ENCODE results near the gene C1QTNF1.
A peak's percentile ranks its signal among the peaks of the same experiment; 100 is the strongest.

Gene C1QTNF1

DNA sequence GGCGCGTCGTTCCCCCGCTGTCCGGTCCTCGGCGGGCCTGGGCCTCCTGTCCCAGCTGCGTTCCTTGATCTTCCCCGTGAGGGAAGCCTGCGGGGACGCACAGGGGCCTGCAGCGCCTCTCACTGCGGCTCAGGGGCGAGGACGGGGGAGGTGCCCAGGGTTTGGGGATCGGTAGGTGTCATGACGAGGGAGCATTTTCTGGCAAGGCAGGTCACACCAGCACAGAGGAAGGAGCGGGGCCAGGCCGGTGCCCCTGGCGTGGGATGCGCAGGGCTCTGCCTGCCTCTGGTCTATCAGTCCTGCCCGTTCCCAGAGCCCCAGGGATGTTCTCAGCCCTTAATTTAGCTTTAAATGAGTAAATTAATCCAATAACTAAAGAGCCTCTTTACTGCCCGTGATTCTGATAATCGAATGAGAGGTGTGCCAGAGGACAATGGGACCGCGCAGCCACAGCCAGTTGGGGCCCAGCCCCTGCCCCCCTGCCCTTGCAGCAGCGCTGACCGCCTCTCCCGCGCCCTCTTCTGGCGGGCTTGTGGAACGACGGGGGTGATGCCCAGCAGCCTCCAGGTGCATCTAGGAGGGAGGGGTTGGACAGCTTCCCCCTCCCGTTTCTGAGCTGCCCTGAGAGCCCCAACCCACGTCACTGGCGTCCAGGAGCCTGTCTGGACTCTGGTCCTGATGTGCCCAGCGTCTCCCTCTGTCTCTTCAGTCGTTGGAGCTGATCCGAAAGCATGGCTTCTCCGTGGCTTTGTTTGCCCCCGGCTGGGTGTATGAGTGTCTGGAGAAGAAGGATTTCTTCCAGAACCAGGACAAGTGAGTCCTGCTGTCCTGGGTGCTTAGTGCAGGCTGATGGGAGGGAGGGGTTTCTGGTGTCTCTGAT, 58.6 kb downstream of the C1QTNF1 start:
- peak; percentile 21 to 45 for DNase-seq

DNA sequence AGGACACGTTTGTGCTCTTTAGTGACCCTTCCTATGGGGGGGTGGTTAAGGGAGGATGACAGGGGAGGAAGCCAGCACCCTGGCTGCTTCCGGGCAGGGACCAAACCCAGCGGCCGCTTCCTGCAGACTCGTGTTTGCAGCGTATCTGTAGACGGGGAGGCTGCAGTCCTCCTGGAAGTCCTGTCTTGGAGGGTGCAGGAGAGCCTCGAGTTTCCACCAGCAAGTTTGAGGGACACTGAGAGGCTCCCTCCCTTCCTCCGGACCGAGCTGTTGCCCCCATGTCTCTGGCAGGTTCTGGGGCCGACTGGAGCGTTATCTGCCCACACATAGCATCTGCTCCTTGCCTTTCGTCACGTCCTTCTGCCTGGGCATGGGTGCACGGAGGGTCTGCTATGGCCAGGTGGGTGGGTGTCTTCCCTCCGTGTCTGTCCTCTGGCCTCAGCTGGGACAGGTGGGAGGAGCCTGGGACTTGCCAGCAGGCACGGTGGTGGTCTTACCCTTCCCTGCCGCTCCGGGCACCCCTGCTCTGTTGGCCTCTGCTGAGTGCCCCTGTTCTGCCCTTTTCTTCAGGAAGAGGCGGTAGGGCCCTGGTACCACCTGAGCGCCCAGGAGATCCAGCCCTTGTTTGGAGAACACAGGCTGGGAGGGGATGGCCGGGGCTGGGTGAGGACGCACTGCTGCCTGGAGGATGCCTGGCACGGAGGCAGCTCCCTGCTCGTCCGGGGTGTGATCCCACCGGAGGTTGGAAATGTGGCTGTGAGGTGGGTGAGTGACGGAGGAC, 59.4 kb downstream of the C1QTNF1 start:
- no peak for DNase-seq

DNA sequence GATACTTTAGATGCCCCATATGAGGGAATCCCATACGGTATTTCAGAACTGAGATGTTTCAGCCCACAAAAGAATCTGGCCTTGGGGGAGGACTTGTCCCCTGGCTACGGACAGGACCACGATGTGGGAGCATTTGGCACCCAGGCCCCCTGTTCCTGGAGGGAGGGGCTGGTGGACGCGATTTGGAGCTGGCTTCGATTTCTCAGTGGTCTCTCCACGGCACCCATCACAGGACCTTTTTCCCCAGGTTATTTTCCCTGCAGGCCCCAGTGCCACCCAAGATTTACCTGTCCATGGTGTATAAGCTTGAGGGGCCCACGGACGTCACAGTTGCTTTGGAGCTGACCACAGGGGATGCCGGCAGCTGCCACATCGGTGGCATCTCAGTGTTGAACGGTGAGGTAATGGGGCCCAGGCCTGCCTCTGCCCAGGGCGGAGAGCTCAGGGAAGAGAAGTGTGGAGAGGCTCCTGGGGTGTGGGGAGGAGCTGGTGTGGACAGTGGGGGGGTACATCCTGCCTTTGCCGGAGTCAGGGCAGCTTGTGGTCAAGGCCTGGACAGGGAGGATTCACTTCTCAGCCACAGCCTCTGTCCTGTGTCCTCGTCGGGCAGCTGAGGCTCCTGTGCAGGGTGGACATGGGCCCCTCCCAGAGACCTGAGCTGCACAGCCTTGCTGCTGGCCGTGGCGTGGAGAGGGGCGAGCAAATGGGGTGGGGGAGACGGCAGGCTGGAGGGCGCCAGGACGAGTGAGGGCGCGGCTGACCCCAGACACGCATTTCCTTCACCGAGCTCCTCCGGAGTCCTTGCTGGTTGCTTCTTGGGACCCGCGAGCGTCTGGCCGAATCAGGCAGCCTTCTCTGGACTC, 60.6 kb downstream of the C1QTNF1 start:
- no peak for DNase-seq

DNA sequence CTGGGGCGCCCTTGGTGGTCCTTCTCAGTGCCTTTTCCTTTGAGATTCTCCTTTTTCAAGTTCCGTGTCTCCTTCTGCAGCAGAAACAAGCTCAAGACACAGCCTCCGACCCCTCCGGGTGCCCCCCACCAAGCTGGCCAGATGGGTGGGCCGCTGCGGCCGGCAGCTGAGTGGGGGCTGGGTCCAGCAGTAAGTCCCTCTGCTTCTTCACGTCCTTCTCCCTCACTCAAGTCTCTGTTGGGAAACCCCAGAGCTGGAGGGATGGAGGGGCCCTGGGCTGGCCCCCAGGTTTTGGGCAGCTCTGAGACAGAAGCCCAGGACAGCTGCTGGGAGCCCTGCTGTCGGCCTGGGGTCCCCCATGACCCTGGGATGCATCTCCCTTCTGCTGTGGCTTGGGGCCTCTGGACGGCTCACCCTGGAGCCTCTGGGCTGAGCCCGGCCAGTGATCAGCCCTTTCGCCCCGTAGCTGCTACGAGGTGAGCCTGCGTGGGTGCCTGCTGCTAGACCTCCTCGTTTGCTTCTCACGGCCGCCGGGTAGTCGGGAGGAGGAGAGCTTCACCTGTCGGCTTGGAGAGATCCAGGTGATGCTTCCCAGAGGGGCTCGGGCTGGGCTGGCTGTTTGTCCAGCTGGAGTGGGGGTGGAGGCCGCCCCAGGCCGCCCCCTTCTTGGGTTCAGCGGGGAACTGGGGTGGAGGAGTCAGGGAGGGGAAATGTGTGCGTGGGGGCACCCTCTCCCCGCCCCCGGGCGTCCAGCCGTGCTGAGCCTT, 61.4 kb downstream of the C1QTNF1 start:
- DNase-seq, result no peak

DNA sequence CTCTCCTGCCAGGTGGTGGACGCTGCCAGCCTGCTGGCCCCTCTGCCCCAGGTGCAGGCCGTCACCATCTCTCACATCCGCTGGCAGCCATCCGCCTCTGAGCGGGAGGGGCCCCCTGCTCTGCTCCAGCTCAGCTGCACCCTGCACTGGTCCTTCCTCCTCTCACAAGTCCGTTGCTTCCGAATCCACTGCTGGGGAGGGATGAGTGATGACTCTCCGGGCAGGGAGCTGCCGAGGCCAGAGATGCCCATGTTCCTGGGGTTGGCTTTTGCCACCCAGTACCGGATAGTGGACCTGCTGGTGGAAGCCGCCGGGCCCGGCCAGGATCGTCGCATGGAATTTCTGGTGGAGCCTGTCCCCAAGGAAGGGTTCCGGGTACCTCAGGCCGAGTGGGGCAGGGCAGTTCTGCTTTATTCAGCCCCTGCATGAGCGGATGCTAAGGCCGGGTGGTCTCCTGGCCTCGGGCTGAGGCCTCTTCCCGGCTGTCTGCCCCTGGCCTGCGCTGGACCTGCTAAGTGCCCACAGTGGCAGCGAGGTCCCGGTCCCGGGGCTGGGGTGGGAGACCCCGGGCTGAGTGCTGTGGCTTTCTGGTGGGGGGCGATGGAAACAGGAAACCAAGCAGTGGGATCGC, 62.1 kb downstream of the C1QTNF1 start:
- DNase-seq, result no peak

DNA sequence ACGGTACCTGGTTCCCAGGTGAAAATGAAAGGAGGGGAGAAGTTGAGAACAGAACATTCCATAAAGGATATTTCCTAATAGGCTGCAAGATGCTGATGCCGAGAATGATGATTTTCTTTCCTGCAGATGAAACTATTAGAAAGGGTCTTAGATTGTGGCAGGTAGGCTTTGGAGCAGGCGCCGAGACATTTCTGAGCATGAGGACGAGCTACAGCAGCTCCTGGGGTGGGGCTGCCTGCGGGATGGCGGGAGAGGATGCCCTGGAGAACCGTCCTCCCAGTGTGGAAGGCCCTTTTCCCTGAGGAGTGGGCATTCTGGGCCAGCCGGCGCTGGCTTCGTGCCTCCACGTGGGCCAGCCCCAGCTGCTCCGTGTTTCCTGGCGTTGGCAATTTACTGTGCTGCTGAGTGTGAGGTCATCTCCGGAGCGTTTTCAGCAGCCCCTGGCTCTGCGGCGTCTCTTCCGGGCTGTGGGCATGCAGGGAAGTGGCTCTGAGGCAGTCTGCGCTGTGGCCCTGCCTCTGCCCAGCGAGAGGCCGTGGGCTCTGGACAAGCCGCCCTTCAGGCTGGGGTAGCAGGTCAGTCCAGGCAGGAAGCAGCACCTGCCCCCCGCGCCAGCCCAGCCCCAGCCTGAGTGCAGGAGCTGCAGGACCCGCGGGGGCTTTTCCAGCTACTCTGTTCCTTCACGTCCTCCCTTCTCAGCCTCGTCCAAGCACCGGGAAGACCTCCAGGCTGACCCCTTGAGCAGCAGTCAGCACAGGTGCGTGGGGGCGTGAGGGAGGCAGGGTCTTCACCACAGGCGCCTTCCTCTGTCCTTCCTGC, 62.8 kb downstream of the C1QTNF1 start:
- no peak for DNase-seq

DNA sequence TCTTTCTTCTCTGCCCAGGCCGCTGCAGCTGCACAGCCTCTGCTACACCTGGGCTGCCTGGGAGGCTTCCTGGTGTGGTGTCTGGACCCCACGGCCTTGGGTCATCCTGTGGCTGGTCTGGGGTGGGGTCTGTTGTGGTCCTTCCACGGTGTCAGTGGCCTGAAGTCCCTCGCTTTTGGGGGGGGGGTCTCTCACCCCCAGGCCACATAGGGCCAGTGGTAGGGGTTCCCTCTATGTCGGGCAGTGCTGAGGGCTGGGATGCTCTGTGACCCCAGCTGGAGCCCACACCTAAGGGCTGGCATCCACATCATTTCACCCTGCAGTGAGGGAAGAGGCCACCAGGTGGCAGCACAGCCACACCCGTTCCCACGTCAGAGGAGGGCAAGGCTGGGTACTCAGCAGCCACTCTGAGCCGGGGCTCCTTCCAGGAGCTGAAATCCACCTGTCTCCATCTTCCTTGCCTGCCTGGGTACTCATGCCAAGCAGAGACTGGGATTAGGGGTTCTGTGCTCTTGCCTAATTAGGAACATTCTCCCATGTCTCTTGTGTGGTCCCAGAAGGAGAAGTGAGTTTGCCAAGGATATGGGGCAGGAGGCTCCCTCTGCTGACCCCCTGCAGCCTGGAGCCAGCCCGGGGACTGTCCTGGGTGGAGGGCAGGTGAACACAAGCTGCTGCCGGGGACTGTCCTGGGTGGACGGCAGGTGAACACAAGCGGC, 63.6 kb downstream of the C1QTNF1 start:
- DNase-seq, result peak; percentile 63 to 75

DNA sequence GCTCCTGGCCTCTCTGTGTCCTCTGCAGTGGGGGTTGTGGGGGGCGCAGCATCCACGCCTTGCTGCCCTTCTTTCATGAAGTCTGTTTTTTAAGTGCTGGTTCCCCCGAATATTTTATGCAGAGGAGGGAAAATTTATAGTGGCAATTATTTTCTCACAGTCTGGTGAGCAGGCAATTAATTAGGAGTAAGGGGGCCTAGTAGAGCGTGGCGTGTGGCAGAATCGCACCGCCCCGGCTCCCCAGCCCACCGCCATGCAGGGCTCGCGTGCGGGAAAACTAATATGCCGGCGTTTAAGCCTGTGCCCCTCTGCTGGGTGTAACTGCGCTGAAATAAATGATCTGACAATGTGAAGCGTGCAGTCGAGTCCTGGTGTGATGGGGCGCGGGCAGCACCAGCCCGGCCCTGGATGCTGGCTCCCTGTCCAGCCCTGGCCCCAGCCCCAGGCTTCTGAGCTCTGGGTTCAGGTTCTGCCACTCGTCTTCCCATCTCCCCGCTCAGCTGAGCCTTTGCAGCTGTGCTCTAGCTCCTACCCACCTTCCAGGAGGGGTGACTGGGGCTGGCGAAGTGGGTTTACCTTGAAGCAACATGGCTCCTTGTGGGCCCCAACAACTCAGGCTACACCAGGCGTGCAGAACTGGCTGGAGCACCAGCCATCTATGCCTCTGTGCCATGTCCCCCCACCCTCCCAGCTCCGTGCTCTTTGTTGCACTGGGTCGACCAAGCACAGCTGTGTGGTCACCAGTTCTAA, 64.5 kb downstream of the C1QTNF1 start:
- no peak for DNase-seq

DNA sequence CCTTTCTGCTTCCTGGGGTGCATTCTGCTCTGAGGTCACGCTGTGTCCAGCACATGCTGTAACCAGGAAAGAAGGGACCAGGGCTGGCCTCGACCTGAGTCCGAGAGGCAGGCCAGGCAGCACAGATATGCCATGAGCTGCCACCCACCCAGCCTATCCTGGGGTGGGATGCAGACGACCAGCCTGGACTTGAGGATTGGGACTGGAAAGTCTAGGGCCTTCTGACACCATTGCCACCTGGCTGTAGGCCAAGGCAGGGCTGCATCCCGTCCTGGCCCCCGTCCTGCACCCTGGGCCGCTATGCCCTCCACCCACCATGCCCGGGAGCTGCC, 65.0 kb downstream of the C1QTNF1 start:
- no peak for DNase-seq

DNA sequence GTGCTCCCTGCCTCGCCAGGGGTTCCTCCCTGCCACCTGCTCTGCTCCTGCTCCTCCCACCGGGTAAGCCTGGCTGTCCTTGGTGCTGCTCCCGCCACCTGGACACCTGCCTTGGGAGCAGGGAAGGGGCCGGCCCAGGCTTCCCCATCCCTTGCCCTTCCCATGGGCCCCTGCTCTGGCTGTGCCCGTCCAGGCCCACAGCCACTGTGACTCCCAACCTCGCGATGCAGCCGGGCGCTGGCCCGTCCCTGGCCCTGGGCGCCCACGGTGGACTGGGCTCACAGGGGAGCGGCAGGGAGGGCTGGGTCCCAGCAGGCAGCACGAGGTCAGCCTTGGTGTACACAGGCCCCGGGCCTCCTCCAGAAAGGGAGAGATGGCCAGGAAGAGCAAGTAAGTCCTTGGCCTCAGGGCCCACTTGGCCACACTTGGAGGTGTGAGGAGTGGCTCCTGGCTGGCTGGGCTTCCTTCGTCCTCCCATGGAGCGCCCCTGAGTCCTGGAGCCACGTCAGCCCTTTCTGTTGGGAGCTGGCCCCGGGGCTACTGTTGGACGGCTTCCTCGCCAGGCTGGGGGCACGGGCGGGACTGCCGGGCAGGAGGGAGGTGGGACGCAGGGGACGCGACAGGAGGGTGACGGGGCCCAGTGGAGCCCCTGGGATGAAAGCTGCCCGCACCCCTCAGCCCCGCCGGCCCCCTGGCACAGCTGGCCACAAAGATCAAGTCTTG, 65.9 kb downstream of the C1QTNF1 start:
- DNase-seq, result no peak

DNA sequence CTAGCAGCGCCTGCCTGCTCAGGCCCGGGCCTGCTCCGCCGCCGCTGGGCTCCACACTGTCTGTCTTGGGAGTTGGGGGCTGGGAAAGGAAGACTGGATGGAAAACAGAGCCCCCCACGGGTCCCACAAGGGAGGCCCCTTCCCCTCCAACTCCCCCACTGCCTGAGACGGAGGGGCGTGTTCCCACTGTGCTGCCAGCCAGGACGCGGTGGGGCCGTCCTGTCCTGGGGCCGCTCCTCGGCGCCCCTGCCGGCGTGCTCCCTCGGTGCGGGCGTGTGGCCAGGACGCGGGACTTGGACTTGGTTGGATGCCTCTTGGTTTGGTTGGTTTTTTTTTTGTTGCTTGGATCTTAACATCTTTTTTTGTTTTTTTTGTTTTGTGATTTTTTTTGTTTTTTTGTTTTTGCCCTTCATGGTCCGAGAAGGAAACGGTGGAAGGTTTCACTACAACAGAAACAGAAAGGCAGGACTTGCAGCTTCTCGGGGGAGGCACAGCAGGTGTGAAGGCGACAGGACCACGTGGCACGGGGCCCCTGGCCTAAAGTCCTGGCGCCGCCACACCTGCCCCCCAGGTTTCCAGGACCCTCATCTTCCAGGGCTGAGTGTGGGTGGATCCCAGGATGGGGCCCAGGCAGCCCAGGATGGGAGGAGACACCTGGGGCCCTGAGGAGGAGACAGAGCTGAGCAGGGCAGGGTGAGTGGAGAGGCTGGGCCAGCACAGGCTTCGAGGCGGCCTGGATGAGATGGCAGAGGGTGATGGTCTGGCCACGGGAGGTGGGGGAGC, 66.7 kb downstream of the C1QTNF1 start:
- no peak for DNase-seq

DNA sequence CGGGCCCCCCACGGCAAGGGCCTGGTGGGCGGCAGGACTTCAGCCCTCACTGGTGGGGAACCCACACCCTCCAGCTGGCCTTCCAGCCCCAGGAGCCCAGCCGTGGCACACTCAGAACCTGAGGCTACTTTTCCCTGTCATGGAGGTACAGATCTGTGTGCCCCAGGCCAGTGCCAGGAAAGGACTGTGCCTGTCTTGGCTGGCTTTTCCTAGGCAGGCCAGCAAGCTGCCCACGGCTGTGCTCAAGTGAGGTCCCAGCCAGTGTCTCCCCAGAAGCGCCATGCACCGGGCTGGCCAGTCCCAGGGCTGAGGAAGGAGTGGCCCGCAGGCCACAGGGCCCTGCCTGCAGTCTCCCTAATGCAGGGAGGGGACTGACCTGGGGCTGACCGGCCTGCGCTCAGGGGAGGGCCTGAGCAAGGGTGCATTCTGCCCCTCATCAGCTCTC, 67.3 kb downstream of the C1QTNF1 start:
- DNase-seq, result no peak

DNA sequence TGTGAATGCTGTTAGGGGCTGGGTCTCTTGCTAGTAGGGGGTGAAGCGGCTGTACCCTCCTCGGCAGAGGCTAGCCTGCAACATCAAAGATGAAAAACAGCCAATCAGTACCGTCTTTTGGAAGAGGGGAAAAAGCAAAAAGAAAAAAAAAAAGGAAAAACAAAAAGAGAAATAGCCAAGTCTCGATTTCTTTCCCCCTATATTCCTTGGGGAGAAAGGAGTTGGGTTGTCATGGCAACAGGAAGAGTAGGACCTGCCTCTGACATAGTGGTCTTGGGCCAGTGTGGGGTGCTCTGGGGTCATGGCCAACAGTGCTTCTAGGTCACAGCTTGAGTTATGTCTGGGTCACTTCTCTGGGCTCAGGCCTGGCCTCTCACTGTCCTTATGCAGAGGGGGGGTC, 68.6 kb downstream of the C1QTNF1 start:
- DNase-seq, result no peak

DNA sequence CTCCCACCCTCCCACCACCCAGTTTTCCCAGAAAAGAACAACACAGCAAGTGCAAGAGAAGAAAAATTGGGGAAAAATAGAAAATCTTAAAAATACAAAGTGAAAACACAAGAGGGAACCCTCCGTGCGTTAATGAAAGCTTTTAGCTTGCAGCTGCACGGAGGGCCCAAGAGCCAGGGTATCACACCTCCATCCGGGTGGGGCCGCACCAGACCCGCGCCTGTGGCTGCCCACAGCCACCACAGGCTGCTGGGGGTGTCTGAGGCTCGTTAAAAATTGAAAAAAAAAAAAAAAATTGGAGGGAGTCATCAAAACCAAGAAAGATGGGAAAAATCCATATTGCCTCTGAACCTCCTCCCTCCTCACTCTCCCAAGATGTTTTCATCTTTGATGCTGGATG, 69.3 kb downstream of the C1QTNF1 start:
- no peak for DNase-seq

DNA sequence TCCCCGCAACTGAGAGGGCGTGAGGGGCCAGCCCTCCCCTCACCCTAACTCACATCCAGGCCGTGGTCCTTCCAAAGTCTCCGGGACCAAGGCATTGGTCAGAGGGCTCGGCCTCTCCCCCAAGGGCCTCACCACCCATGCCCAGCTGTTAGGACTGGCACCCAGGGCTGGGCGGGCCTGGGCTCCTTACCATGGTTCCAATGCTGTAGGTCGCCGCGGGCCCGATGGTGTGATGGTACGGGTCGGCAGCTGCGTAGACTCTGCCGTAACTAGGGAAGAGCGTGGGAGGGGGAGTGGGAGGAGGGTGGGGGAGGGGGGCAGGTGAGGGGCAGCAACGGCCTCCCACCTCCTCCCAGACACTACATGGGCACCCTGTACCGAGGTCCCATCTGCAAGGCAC, 70.3 kb downstream of the C1QTNF1 start:
- DNase-seq, result no peak

DNA sequence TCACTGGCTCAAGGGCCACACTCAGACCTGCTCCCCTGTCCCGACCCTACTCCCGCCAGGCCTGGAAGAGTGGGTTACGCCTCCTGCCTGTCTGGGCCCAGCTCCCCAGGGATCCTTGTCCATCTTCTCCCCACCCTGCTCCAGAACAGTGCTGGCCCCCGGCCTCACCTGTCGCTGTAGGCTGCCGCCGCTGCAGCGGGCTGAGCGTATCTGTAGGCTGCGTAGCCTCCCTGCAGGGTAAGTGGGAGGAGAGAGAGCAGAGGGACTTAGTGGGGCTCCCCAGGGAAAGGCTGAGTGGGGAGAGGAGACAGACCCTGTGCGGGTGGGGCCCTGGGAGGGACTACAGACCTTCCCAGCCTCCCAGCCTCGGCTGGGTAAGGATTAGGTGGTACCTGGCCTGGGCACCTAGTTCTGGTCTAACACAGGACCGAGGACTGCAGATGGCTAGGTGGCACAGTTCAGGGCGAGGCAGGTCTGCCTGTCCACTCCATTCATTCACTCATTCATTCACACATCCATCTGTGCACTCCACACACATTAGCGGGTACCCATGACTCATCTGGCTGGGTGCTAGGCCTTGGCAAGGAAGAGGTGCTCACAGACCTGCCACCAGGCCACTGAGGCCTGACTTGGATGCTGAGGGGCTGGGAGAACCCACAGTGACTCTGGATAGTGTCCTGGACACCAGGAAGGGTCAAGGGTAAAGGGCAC, 71.5 kb downstream of the C1QTNF1 start:
- no peak for DNase-seq

DNA sequence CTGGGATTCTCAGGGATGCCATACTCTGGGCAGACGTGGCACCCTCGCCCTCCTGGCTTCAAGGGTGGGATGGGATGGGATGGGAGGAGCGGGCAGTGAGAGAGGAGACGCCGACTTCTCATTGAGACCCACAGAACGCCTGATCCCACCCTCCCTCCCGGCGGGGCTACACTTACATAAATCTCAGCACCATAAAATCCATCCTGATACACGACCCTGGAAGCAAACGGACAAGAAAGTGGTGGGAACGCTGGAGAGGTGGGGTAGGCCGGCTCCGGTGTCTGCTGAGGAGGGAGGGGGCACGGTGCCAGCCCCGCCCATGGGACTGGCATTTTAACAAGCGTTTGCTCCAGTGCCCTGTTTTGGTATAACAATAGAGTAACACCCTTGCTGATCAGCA, 72.5 kb downstream of the C1QTNF1 start:
- DNase-seq, result no peak

Measured in stimulated activated CD4-positive, alpha-beta T cell treated with anti-CD3 and anti-CD28 coated beads, Interleukin-4, amount 100 ng/mL, for 4 hours (primary cell).